Measurements from ENCODE around the gene MOB2. TPM values are rescaled to one million over a fixed set of nuclear protein-coding genes. Genes with fewer than 3 reads are reported as not detected.

Gene MOB2
- total and polyA plus RNA-seq, 9 of the 15 experiments (the other 6 are each of a cell fraction or from before 2014, with no cell fraction given): 0.17 to 36.8 (median 19.2) TPM

GRCh38 chr11:1532014-1532586, 45.5 kb upstream of the MOB2 start:
- no peaks in the 10 kb centered on the region for H3K27me3 ChIP-seq (ENCODE audit: control insufficient read depth in 2 of 2, insufficient read depth in 2 of 2, low read length in 2 of 2)
- H3K36me3 ChIP-seq (ENCODE audit: control insufficient read depth, insufficient read depth, low read length): peaks cover 11% of the 10 kb centered on the region; the same call in 1 of the 3 replicates
- DNase-seq (ENCODE audit: extremely low read depth in 1 of 4, low spot score in 3 of 4) (no peak), FAIRE-seq (no peak), ATAC-seq (no peak)
- H3K9ac ChIP-seq (ENCODE audit: insufficient read depth in 1 of 2, low read depth in 2 of 2, low read length in 2 of 2): peak overlapping the region in 1 of 2 experiments; percentile 56; a peak in 1 of 4 replicates
- H3K4me2 ChIP-seq (ENCODE audit: insufficient read depth, low read length): no peak overlapping the region
- POLR2A ChIA-PET: interaction anchor here (0.6 to 1.3 kb wide), 2 partner anchors 15 to 184 kb away, joined by 3 to 6 read pairs; no protein-coding TSS in a partner anchor
- no peak overlapping the region for H2AFZ ChIP-seq (ENCODE audit: low read depth, low read length)
- in situ Hi-C loops (cut with MboI) (no loop called here), intact Hi-C loops (cut with micrococcal nuclease) (no loop called here)
- peaks cover 39% of the 10 kb centered on the region; the same call in 2 of the 3 replicates for H3K79me2 ChIP-seq (ENCODE audit: control insufficient read depth, insufficient read depth, low read length)
- H3K9me1 ChIP-seq (ENCODE audit: control insufficient read depth, insufficient read depth, low read length): peaks cover 12% of the 10 kb centered on the region
- WGBS (ENCODE audit: insufficient coverage, low coverage, missing lambda C conversion rate): 98% methylated on average over 14 of the region's 17 CpGs
- no peak overlapping the region for H3K4me3 ChIP-seq
- H4K20me1 ChIP-seq (replicated peaks; ENCODE audit: control insufficient read depth, insufficient read depth, low read length): peaks cover 40% of the 10 kb centered on the region
- H3K9me3 ChIP-seq (replicated peaks; ENCODE audit: control insufficient read depth, insufficient read depth, low read depth, low read length): no peaks in the 10 kb centered on the region
- CTCF ChIA-PET (ENCODE audit: low intra/inter-chr PET ratio): no interaction called here
- no peak overlapping the region for H3K27ac ChIP-seq (ENCODE audit: extremely low read depth, low read depth, low read length)
- peaks cover 0 to 40% of the 10 kb centered on the region in 2 experiments; a peak in 3 of 5 replicates for H3K4me1 ChIP-seq (replicated peaks in 1 of 2; ENCODE audit: control insufficient read depth in 2 of 2, insufficient read depth in 2 of 2, low read length in 2 of 2)
- no peak for TF ChIP-seq GABPB1 (CRISPR knock-in tag; IDR thresholded peaks at IDR 0.05)
- TF ChIP-seq ZNF76 (CRISPR knock-in tag; IDR thresholded peaks at IDR 0.05; ENCODE audit: borderline replicate concordance): no peak
- no peak for TF ChIP-seq SREBF1 (IDR thresholded peaks at IDR 0.05; ENCODE audit: borderline replicate concordance, low read depth, low read length)
- no peak for TF ChIP-seq TBL1XR1 (IDR thresholded peaks at IDR 0.05; ENCODE audit: low read length in 2 of 2)
- no peak for TF ChIP-seq STAT6 (CRISPR knock-in tag; IDR thresholded peaks at IDR 0.05)
- TF ChIP-seq CREBBP (IDR thresholded peaks at IDR 0.05; ENCODE audit: low read depth, low read length): no peak
- no peak for TF ChIP-seq ATF2 (CRISPR knock-in tag; IDR thresholded peaks at IDR 0.05)
- TF ChIP-seq ZNF41 (CRISPR knock-in tag; conservative IDR thresholded peaks at IDR 0.05): no peak
- no peak for TF ChIP-seq POLR3A (IDR thresholded peaks at IDR 0.05; ENCODE audit: borderline replicate concordance, extremely low read depth, insufficient read depth, insufficient read length)
- TF ChIP-seq, protein P1, sequence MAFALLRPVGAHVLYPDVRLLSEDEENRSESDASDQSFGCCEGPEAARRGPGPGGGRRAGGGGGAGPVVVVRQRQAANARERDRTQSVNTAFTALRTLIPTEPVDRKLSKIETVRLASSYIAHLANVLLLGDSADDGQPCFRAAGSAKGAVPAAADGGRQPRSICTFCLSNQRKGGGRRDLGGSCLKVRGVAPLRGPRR (CRISPR knock-in tag; IDR thresholded peaks at IDR 0.05): no peak
- no peak for TF ChIP-seq JUN (IDR thresholded peaks at IDR 0.05; ENCODE audit: borderline replicate concordance, low read depth, low read length)
- TF ChIP-seq JUN (CRISPR knock-in tag; IDR thresholded peaks at IDR 0.05; ENCODE audit: borderline replicate concordance): no peak
- no peak for TF ChIP-seq DMBX1 (CRISPR knock-in tag; IDR thresholded peaks at IDR 0.05; ENCODE audit: borderline replicate concordance)
- no peak for TF ChIP-seq ZBTB8A (IDR thresholded peaks at IDR 0.05; ENCODE audit: partially characterized antibody)
- TF ChIP-seq POLR2G (IDR thresholded peaks at IDR 0.05; ENCODE audit: low read depth, low read length): no peak
- TF ChIP-seq SRSF7 (optimal IDR thresholded peaks at IDR 0.05; ENCODE audit: low read depth, low read length): no peak
- TF ChIP-seq ZNF785 (CRISPR knock-in tag; IDR thresholded peaks at IDR 0.05): no peak
- BruUV-seq (replicated peaks): no TSS peak
